ENCODE data around the gene FAM131C. TPM values are rescaled to one million over a fixed set of nuclear protein-coding genes. Genes with fewer than 3 reads are reported as not detected.

The FAM131C gene
- total and polyA plus RNA-seq, 2 donors (not counting 1 experiment from before 2014, with no cell fraction given) = 0.34 to 0.50 TPM

DNA sequence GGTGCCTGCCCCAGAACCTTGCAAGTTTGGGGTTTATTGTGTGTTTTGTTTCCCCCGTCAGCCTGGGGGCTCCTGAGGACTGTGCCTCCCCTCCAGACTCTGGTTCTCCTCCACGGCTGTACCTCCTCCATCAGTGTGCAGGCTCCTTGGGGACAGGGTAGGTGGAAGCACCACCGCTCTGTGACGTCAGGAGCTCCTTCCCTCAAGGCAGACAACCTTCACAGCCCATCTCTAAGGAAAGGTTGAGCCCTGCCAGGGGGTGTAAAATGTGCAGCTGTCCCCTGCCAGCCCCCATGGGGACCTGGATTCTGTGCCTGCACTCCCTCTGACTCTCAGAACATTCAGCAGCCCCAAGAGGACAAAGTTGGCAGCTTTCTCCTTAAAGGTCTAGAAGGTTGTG lies 55.1 kb downstream of the FAM131C start:
- TF ChIP-seq EZH2 (IDR thresholded peaks at IDR 0.05; ENCODE audit: low read length, missing control alignments) = no peak
- TF ChIP-seq, protein P1, sequence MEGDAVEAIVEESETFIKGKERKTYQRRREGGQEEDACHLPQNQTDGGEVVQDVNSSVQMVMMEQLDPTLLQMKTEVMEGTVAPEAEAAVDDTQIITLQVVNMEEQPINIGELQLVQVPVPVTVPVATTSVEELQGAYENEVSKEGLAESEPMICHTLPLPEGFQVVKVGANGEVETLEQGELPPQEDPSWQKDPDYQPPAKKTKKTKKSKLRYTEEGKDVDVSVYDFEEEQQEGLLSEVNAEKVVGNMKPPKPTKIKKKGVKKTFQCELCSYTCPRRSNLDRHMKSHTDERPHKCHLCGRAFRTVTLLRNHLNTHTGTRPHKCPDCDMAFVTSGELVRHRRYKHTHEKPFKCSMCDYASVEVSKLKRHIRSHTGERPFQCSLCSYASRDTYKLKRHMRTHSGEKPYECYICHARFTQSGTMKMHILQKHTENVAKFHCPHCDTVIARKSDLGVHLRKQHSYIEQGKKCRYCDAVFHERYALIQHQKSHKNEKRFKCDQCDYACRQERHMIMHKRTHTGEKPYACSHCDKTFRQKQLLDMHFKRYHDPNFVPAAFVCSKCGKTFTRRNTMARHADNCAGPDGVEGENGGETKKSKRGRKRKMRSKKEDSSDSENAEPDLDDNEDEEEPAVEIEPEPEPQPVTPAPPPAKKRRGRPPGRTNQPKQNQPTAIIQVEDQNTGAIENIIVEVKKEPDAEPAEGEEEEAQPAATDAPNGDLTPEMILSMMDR (conservative IDR thresholded peaks at IDR 0.05 in 1 of 2, IDR thresholded peaks at IDR 0.05 in 1 of 2; ENCODE audit: low read depth in 1 of 2, low read length in 2 of 2) = no peak
- Histone ChIP-seq H3K4me1 (ENCODE audit: control insufficient read depth, extremely low read depth, insufficient read depth, low read length) (peaks cover 28% of the 10 kb centered on the region), H3K36me3 (ENCODE audit: control insufficient read depth, insufficient read depth, low read length) (no peaks in the 10 kb centered on the region), H3K27me3 (ENCODE audit: control insufficient read depth, insufficient read depth, low read length) (no peaks in the 10 kb centered on the region), H3K9me3 (ENCODE audit: control insufficient read depth, insufficient read depth, low read depth, low read length) (no peaks in the 10 kb centered on the region), H3K4me2 (ENCODE audit: extremely low read depth, insufficient read depth, low read length) (no peak overlapping the region), H4K20me1 (ENCODE audit: control insufficient read depth, extremely low read depth, insufficient read depth, low read length) (no peaks in the 10 kb centered on the region), H3K27ac (ENCODE audit: insufficient read depth, low read length) (peak overlapping the region; percentile 81), H3K79me2 (ENCODE audit: control insufficient read depth, insufficient read depth, low read length) (no peaks in the 10 kb centered on the region), H2AFZ (ENCODE audit: low read length) (peak overlapping the region; percentile 86), H3K4me3 (replicated peaks in 1 of 4; ENCODE audit: control extremely low read depth in 1 of 4, insufficient read depth in 1 of 4, low read depth in 3 of 4, low read length in 4 of 4) (no peak overlapping the region), H3K9ac (ENCODE audit: insufficient read depth, low read length) (peak overlapping the region; percentile 3)
- DNase-seq (ENCODE audit: low read depth in 2 of 2) = no peak

DNA sequence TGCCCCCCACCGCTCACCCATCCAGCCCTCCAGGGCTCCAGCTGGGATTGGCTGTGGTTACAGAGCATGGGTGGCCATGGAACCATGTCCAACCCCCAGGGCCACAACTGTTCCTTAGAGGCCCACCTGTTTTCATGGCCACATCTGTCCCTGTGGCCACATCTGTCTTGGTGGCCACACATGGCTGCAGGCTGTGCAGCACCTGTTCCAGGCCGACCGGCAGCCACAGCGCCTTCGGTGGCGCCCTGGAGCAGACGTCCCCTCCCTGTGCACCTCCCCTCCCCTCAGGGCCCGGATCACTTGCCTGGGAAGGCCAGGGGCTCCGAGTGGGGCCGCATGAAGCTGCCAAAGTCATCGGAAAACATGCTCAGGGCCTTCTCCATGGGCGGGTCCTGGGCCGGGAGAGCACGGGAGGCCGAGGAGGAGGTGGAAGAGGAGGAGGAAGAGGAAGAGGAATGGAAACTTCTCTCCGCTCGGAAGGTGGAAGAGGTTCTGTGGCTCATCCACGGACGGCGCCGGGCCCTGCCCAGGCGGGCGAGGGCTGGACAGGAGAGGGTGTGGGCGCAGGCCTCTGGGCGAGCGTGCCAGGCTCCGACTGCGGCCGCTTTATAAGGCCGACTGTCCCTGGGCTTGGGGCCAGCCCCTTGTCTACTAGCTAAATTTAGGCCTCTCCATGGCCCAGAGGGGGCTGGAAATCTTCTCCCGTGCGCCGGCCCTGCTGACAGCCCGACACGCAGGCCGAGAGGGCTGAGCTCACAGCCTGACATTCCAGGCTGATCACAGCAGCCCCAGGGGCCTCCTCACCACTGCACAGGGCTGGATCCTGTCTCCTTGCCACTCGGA lies 55.8 kb downstream of the FAM131C start, which contains the start of gene HSPB7:
TSS of gene HSPB7 (minus strand) at position 583 of the 843 bp plus-strand sequence. CDS start at position 503, 80 bp downstream.
- Histone ChIP-seq H3K4me3 (replicated peaks in 1 of 4; ENCODE audit: control extremely low read depth in 1 of 4, insufficient read depth in 1 of 4, low read depth in 3 of 4, low read length in 4 of 4) (peak within 1 kb of the TSS in 1 of 4 experiments; percentile 37), H2AFZ (ENCODE audit: low read length) (peak within 1 kb of the TSS; percentile 86), H3K9me3 (ENCODE audit: control insufficient read depth, insufficient read depth, low read depth, low read length) (no peaks in the 10 kb centered on the region), H3K27ac (ENCODE audit: insufficient read depth, low read length) (peak within 1 kb of the TSS; percentile 81), H3K4me1 (ENCODE audit: control insufficient read depth, extremely low read depth, insufficient read depth, low read length) (peaks cover 28% of the 10 kb centered on the region), H3K36me3 (ENCODE audit: control insufficient read depth, insufficient read depth, low read length) (no peaks in the 10 kb centered on the region), H3K4me2 (ENCODE audit: extremely low read depth, insufficient read depth, low read length) (peak within 1 kb of the TSS; percentile 21), H3K79me2 (ENCODE audit: control insufficient read depth, insufficient read depth, low read length) (no peaks in the 10 kb centered on the region), H4K20me1 (ENCODE audit: control insufficient read depth, extremely low read depth, insufficient read depth, low read length) (no peaks in the 10 kb centered on the region), H3K27me3 (ENCODE audit: control insufficient read depth, insufficient read depth, low read length) (no peaks in the 10 kb centered on the region), H3K9ac (ENCODE audit: insufficient read depth, low read length) (peak within 1 kb of the TSS; percentile 73)
- DNase-seq (ENCODE audit: low read depth in 2 of 2) = peak; percentile 67 to 69
- TF ChIP-seq, protein P1 (conservative IDR thresholded peaks at IDR 0.05 in 1 of 2, IDR thresholded peaks at IDR 0.05 in 1 of 2; ENCODE audit: low read depth in 1 of 2, low read length in 2 of 2) = no peak
- TF ChIP-seq EZH2 (IDR thresholded peaks at IDR 0.05; ENCODE audit: low read length, missing control alignments) = no peak

DNA sequence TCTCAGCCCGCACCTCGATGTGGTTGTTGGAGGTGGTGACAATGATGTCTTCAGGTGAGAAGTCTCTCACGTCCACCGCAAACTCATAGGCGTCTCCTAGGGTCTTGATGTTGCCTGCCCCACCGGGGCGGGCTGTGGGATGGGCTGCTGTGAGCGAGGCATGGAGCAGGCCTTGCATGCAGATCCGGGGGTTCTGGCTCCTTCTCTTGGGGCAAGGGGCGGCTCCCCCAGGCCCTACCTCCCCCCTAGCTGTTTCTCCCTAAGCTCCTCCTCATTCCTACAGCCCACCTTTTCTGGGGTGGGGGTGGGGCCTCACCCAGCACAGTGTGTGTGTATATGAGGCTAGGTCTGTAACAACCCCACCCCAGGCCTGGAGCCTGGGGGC lies 56.4 kb downstream of the FAM131C start:
- no peak overlapping the region for H3K9ac ChIP-seq (ENCODE audit: insufficient read depth, low read length)
- no peak overlapping the region for H3K4me3 ChIP-seq (replicated peaks in 1 of 4; ENCODE audit: control extremely low read depth in 1 of 4, insufficient read depth in 1 of 4, low read depth in 3 of 4, low read length in 4 of 4)
- H3K9me3 ChIP-seq (ENCODE audit: control insufficient read depth, insufficient read depth, low read depth, low read length) = no peaks in the 10 kb centered on the region
- no peaks in the 10 kb centered on the region for H3K79me2 ChIP-seq (ENCODE audit: control insufficient read depth, insufficient read depth, low read length)
- no peak overlapping the region for H3K4me2 ChIP-seq (ENCODE audit: extremely low read depth, insufficient read depth, low read length)
- H3K27ac ChIP-seq (ENCODE audit: insufficient read depth, low read length) = no peak overlapping the region
- H3K36me3 ChIP-seq (ENCODE audit: control insufficient read depth, insufficient read depth, low read length) = no peaks in the 10 kb centered on the region
- H3K27me3 ChIP-seq (ENCODE audit: control insufficient read depth, insufficient read depth, low read length) = no peaks in the 10 kb centered on the region
- no peaks in the 10 kb centered on the region for H4K20me1 ChIP-seq (ENCODE audit: control insufficient read depth, extremely low read depth, insufficient read depth, low read length)
- peaks cover 31% of the 10 kb centered on the region for H3K4me1 ChIP-seq (ENCODE audit: control insufficient read depth, extremely low read depth, insufficient read depth, low read length)
- no peak for DNase-seq (ENCODE audit: low read depth in 2 of 2)
- H2AFZ ChIP-seq (ENCODE audit: low read length) = no peak overlapping the region
- TF ChIP-seq EZH2 (IDR thresholded peaks at IDR 0.05; ENCODE audit: low read length, missing control alignments) = no peak
- TF ChIP-seq, protein P1 (conservative IDR thresholded peaks at IDR 0.05 in 1 of 2, IDR thresholded peaks at IDR 0.05 in 1 of 2; ENCODE audit: low read depth in 1 of 2, low read length in 2 of 2) = no peak

Data from fibroblast of lung (primary cell).